ENCODE measurements around the gene VSIG1. TPM values are rescaled to one million over a fixed set of nuclear protein-coding genes. Genes with fewer than 3 reads are reported as not detected.

VSIG1 gene
- total RNA-seq (2014; rRNA removed; shearing (Covaris generic)) (1.2 and 1.7 TPM in 2 replicates), polyA plus RNA-seq (2016; fragmentation: Nextera tagmentation; extraction: Ambion mirVana) (1.0 and 1.2 TPM in 2 replicates)
- long read RNA-seq = 0 reads

GRCh38 chrX:108044554-108045256 is at the start of gene VSIG1:
Gene VSIG1, plus strand, starts transcription at chrX:108045065. Its CDS starts 66 bp downstream, at chrX:108045131.
- H3K27ac Mint-ChIP-seq = no peak within 1 kb of the TSS
- TF ChIP-seq ZNF114 (CRISPR knock-in tag; IDR thresholded peaks at IDR 0.05) = no peak
- TF ChIP-seq JUNB (IDR thresholded peaks at IDR 0.05; ENCODE audit: unreplicated experiment) = no peak
- TF ChIP-seq CREB1 (CRISPR knock-in tag; IDR thresholded peaks at IDR 0.05; ENCODE audit: low read depth) = no peak
- TF ChIP-seq POLR2AphosphoS5 (IDR thresholded peaks at IDR 0.05; ENCODE audit: low read depth) = no peak
- no peak for TF ChIP-seq EZH2phosphoT487 (IDR thresholded peaks at IDR 0.05; ENCODE audit: unreplicated experiment)
- TF ChIP-seq REST (IDR thresholded peaks at IDR 0.05; ENCODE audit: unreplicated experiment) = no peak
- no peak for TF ChIP-seq CTCF (conservative IDR thresholded peaks at IDR 0.05; ENCODE audit: low read depth in 2 of 2)
- TF ChIP-seq, protein P1, sequence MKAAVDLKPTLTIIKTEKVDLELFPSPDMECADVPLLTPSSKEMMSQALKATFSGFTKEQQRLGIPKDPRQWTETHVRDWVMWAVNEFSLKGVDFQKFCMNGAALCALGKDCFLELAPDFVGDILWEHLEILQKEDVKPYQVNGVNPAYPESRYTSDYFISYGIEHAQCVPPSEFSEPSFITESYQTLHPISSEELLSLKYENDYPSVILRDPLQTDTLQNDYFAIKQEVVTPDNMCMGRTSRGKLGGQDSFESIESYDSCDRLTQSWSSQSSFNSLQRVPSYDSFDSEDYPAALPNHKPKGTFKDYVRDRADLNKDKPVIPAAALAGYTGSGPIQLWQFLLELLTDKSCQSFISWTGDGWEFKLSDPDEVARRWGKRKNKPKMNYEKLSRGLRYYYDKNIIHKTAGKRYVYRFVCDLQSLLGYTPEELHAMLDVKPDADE (IDR thresholded peaks at IDR 0.05) = no peak
- no peak for TF ChIP-seq NANOG (IDR thresholded peaks at IDR 0.05; ENCODE audit: borderline replicate concordance)
- no peak within 1 kb of the TSS for H3K4me2 ChIP-seq
- no peak within 1 kb of the TSS for H3K4me3 ChIP-seq
- H3K79me2 ChIP-seq (replicated peaks; ENCODE audit: insufficient read depth) = no peaks in the 10 kb centered on the region
- H3K27me3 Mint-ChIP-seq (ENCODE audit: insufficient read depth, low read depth, poor library complexity) = no peaks in the 10 kb centered on the region
- H4K20me1 ChIP-seq (replicated peaks; ENCODE audit: insufficient read depth) = no peaks in the 10 kb centered on the region
- ATAC-seq = no peak
- no peak within 1 kb of the TSS for H2AFZ ChIP-seq
- no peaks in the 10 kb centered on the region for H3K4me1 ChIP-seq (ENCODE audit: insufficient read depth)
- H3K36me3 Mint-ChIP-seq (ENCODE audit: low read depth) = no peaks in the 10 kb centered on the region
- H3K9me2 ChIP-seq (ENCODE audit: insufficient read depth) = no peaks in the 10 kb centered on the region
- no peak for DNase-seq (ENCODE audit: low spot score)
- H3K4me3 Mint-ChIP-seq = no peak within 1 kb of the TSS
- H3K27ac ChIP-seq (ENCODE audit: low read depth) = no peak within 1 kb of the TSS
- no peaks in the 10 kb centered on the region for H3K4me1 Mint-ChIP-seq
- no peaks in the 10 kb centered on the region for H3K27me3 ChIP-seq (ENCODE audit: insufficient read depth)
- no peaks in the 10 kb centered on the region for H3K36me3 ChIP-seq (ENCODE audit: insufficient read depth)
- no peaks in the 10 kb centered on the region for H3F3A ChIP-seq (replicated peaks; ENCODE audit: low read depth)
- no peaks in the 10 kb centered on the region for H3K9me3 Mint-ChIP-seq
